HCT116 (cell line): Measurements from ENCODE around the gene CRLF1. TPM values are rescaled to one million over a fixed set of nuclear protein-coding genes. Genes with fewer than 3 reads are reported as not detected.

ENCODE experiments used
- ATAC-seq: fragments of 200-7000 bp; cut with Tn5 transposase; 2 replicates; pipeline ENCODE4 v1.9.1; 2020; ENCODE audit warnings: mild to moderate bottlenecking, moderate library complexity
- BruUV-seq: library from RNA; stranded (reverse); fragments of 400-500 nt; replicated peaks from 2 replicates; lab custom pipeline; 2021; lab: Mats Ljungman, UMichigan
- CTCF ChIA-PET: fragments of 300-600 bp; sonication (Branson Sonifier 250); formaldehyde crosslinking; loops from one replicate; lab custom pipeline; 2021; ENCODE audit warnings: antibody characterized with exemption; lab: Charles Lee
- POLR2A ChIA-PET: fragments of 300-600, 350-600 bp; sonication (Branson Sonifier 250); formaldehyde crosslinking; loops from one replicate; lab custom pipeline; 2021; ENCODE audit warnings: antibody characterized with exemption; lab: Charles Lee
- RAD21 ChIA-PET, 2 experiments: fragments of 300-600 bp; sonication (Branson Sonifier 250); formaldehyde crosslinking; loops; one replicate each; lab custom pipeline; 2023; ENCODE audit warnings: low total read pairs in 2 of 2; ENCODE audit not compliant: uncharacterized antibody in 2 of 2, unreplicated experiment in 2 of 2, low non-redundant PET in 1 of 2; lab: Charles Lee
- DNase-seq: peaks from one replicate; pipeline ENCODE4 v3.0.0-alpha.2; 2010; ENCODE audit warnings: low read depth, low spot score
- H2AFZ ChIP-seq: fragments of 200-600 bp; shearing (Covaris generic), sonication (generic); 2 replicates; pipeline ENCODE4 v1.6.1; 2017; ENCODE audit warnings: low read depth, mixed run types, mixed read lengths, antibody characterized with exemption, low read length; ENCODE audit not compliant: poor library complexity, severe bottlenecking
- H3K27ac ChIP-seq: 2 replicates; pipeline ENCODE4 v1.5.1; 2012; ENCODE audit warnings: low read depth, low read length
- H3K27me3 ChIP-seq: fragments of 200-600 bp; sonication (generic); 2 replicates; pipeline ENCODE4 v1.6.1; 2016; ENCODE audit warnings: mixed run types, low read length, mixed read lengths; ENCODE audit not compliant: insufficient read depth
- H3K36me3 ChIP-seq, 2 experiments: fragments of 200-500 bp in 1 of 2; fragments of 200-600 bp in 1 of 2; sonication (Bioruptor generic) in 1 of 2; sonication (generic) in 1 of 2; 2 replicates each; pipeline versions ENCODE4 v1.5.1 to v1.6.1; 2014 to 2016; ENCODE audit warnings: low read length in 2 of 2, inconsistent platforms in 1 of 2, mixed read lengths in 1 of 2, mixed run types in 1 of 2; ENCODE audit not compliant: insufficient read depth in 2 of 2, control insufficient read depth in 1 of 2
- H3K4me1 ChIP-seq, 2 experiments: fragments of 200-600 bp in 1 of 2; sonication (generic) in 1 of 2; 2 replicates each; pipeline versions ENCODE4 v1.5.1 to v1.6.1; 2012 to 2017; ENCODE audit warnings: low read length in 2 of 2, inconsistent platforms in 1 of 2, mild to moderate bottlenecking in 1 of 2, mixed read lengths in 1 of 2, mixed run types in 1 of 2, moderate library complexity in 1 of 2; ENCODE audit not compliant: insufficient read depth in 2 of 2, control insufficient read depth in 1 of 2
- H3K4me2 ChIP-seq: fragments of 200-600 bp; sonication (generic); 2 replicates; pipeline ENCODE4 v1.6.1; 2017; ENCODE audit warnings: mixed run types, low read length, mixed read lengths
- H3K4me3 ChIP-seq, 2 experiments: fragments of 200-600 bp in 1 of 2; sonication (generic) in 1 of 2; replicated peaks in 1 of 2; 2 replicates each; pipeline ENCODE4 v1.5.1; 2011 to 2016; ENCODE audit warnings: low read length in 2 of 2, control low read depth in 1 of 2, low read depth in 1 of 2, mild to moderate bottlenecking in 1 of 2, mixed read lengths in 1 of 2, mixed run types in 1 of 2
- H3K79me2 ChIP-seq: fragments of 200-600 bp; sonication (generic); 2 replicates; pipeline ENCODE4 v1.6.1; 2017; ENCODE audit warnings: mild to moderate bottlenecking, mixed run types, low read length, moderate library complexity, mixed read lengths; ENCODE audit not compliant: insufficient read depth
- H3K9ac ChIP-seq: fragments of 200-600 bp; sonication (generic); 2 replicates; pipeline ENCODE4 v1.6.1; 2016; ENCODE audit warnings: low read length, mixed read lengths
- H3K9me2 ChIP-seq: fragments of 200-600 bp; sonication (generic), shearing (Covaris generic); 2 replicates; pipeline ENCODE4 v1.6.1; 2017; ENCODE audit warnings: mixed run types, mild to moderate bottlenecking, moderate library complexity; ENCODE audit not compliant: insufficient read depth
- H3K9me3 ChIP-seq, 2 experiments: fragments of 200-500 bp in 1 of 2; fragments of 200-600 bp in 1 of 2; sonication (Bioruptor generic) in 1 of 2; sonication (generic) in 1 of 2; 2 replicates each; pipeline ENCODE4 v1.6.1; 2014 to 2017; ENCODE audit warnings: low read length in 2 of 2, mixed read lengths in 2 of 2, inconsistent platforms in 1 of 2, low read depth in 1 of 2, mild to moderate bottlenecking in 1 of 2, mixed run types in 1 of 2, moderate library complexity in 1 of 2; ENCODE audit not compliant: control insufficient read depth in 1 of 2, insufficient read depth in 1 of 2
- H4K20me1 ChIP-seq: fragments of 200-600 bp; sonication (generic), shearing (Covaris generic); 2 replicates; pipeline ENCODE4 v1.6.1; 2017; ENCODE audit warnings: mixed run types, mild to moderate bottlenecking, moderate library complexity; ENCODE audit not compliant: insufficient read depth
- SIN3A ChIP-seq: IDR thresholded peaks from 2 replicates; pipeline ENCODE4 v1.6.1; 2012; ENCODE audit warnings: low read depth
- SP1 ChIP-seq: IDR thresholded peaks from 2 replicates; pipeline ENCODE4 v1.6.1; 2012; ENCODE audit warnings: low read depth
- intact Hi-C: fragments of 100-400 bp; cut with micrococcal nuclease; formaldehyde crosslinking; loops from 2 replicates; pipeline ENCODE4 v1.10.0; 2022
- total RNA-seq: library from RNA; stranded (reverse); gene quantifications from one replicate; pipeline ENCODE4 v1.2.1, GENCODE V29; 2021; ENCODE audit not compliant: unreplicated experiment
- TF ChIP-seq, protein P1 (sequence below), 3 experiments: fragments of 200-600 bp in 1 of 3; sonication (generic) in 1 of 3; IDR thresholded peaks in 2 of 3; conservative IDR thresholded peaks in 1 of 3; 2 replicates each; pipeline ENCODE4 v1.5.1; 2012 to 2017; ENCODE audit warnings: low read depth in 2 of 3, low read length in 2 of 3, antibody characterized with exemption in 1 of 3, borderline replicate concordance in 1 of 3, control low read depth in 1 of 3, mild to moderate bottlenecking in 1 of 3, mixed read lengths in 1 of 3, mixed run types in 1 of 3, moderate library complexity in 1 of 3; ENCODE audit not compliant: insufficient read depth in 1 of 3

CRLF1 gene
- total RNA-seq, 1 experiment from 2014 or later, result 43.0 TPM

GRCh38 chr19:18644196-18645034, 37.8 kb upstream of the CRLF1 start:
- Histone ChIP-seq H3K9me3 (no peaks in the 10 kb centered on the region), H2AFZ (no peak overlapping the region), H3K4me2 (no peak overlapping the region; the same call in 1 of the 2 replicates), H3K79me2 (peaks cover 32% of the 10 kb centered on the region), H3K36me3 (no peaks in the 10 kb centered on the region), H3K4me3 (no peak overlapping the region), H4K20me1 (no peaks in the 10 kb centered on the region), H3K9me2 (no peaks in the 10 kb centered on the region), H3K9ac (no peak overlapping the region), H3K27ac (no peak overlapping the region), H3K4me1 (peaks cover 0 to 10% of the 10 kb centered on the region in 2 experiments; a peak in 1 of 4 replicates), H3K27me3 (no peaks in the 10 kb centered on the region)
- ChIA-PET RAD21 (interaction anchor here in 1 of 2 experiments (0.6 kb wide), 1 partner anchor 49 kb away, joined by 3 read pairs; no protein-coding TSS in a partner anchor), CTCF (no interaction called here), POLR2A (no interaction called here)
- BruUV-seq, result no TSS peak
- no peak for DNase-seq
- intact Hi-C loops, result no loop called here
- no peak for TF ChIP-seq SIN3A
- TF ChIP-seq, protein P1, sequence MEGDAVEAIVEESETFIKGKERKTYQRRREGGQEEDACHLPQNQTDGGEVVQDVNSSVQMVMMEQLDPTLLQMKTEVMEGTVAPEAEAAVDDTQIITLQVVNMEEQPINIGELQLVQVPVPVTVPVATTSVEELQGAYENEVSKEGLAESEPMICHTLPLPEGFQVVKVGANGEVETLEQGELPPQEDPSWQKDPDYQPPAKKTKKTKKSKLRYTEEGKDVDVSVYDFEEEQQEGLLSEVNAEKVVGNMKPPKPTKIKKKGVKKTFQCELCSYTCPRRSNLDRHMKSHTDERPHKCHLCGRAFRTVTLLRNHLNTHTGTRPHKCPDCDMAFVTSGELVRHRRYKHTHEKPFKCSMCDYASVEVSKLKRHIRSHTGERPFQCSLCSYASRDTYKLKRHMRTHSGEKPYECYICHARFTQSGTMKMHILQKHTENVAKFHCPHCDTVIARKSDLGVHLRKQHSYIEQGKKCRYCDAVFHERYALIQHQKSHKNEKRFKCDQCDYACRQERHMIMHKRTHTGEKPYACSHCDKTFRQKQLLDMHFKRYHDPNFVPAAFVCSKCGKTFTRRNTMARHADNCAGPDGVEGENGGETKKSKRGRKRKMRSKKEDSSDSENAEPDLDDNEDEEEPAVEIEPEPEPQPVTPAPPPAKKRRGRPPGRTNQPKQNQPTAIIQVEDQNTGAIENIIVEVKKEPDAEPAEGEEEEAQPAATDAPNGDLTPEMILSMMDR (IDR thresholded peaks at IDR 0.05 in 2 of 3, conservative IDR thresholded peaks at IDR 0.05 in 1 of 3; ENCODE audit: borderline replicate concordance in 1 of 3, insufficient read depth in 1 of 3, low read depth in 2 of 3, low read length in 2 of 3), result peak in 1 of 3 experiments; percentile 12; a peak in 1 of 6 replicates
- ATAC-seq, result peak; percentile 63

DNA sequence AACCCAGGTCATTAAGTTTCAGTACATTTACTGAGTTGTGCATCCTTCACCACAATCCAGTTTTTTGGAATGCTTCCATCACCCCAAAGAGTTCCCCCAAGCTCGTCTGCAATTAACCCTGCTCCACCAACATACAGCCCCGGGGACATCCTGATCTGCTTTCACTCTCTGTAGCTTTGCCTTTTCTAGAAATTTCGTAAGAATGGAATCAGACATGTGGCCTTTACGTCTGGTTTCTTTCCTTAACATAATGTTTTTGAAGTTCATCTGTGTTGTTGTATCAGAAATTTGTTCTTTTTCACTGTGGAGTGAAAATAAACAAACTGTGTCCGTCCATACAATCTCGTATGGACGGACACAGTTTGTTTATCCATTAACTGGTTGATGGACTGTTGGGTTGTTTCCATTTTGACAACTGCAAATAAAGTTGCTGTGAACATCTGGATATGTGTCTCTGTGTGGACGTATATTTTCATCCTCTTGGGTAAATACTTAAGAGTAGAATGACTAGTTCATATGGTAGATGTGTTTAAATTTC, 33.2 kb upstream of the CRLF1 start:
- Histone ChIP-seq H3K4me3 (no peak overlapping the region), H3K9me3 (no peaks in the 10 kb centered on the region), H3K27ac (no peak overlapping the region), H3K4me2 (no peak overlapping the region), H3K4me1 (peaks cover 9 to 37% of the 10 kb centered on the region in 2 experiments), H4K20me1 (no peaks in the 10 kb centered on the region), H3K79me2 (peaks cover 44% of the 10 kb centered on the region), H3K36me3 (no peaks in the 10 kb centered on the region), H3K9me2 (no peaks in the 10 kb centered on the region), H3K9ac (no peak overlapping the region), H2AFZ (no peak overlapping the region), H3K27me3 (no peaks in the 10 kb centered on the region)
- no peak for TF ChIP-seq SP1
- ChIA-PET POLR2A (no interaction called here), RAD21 (no interaction called here), CTCF (no interaction called here)
- BruUV-seq, result no TSS peak
- intact Hi-C loops, result loop anchor here (5.0 kb wide), 1 partner anchor 47 kb away; no protein-coding TSS in a partner anchor
- no peak for DNase-seq
- ATAC-seq, result no peak
